GM10266 (cell line): ENCODE measurements around the gene UCHL5.
"Not testable (repeated sequence)": the region's sequence is repeated elsewhere in the genome, so short reads cannot be mapped to it uniquely, and the experiment has no call there.

Source experiments
- DNase-seq: peaks from one replicate; pipeline ENCODE4 v3.0.0; 2012; ENCODE audit errors: extremely low spot score
- TF ChIP-seq, protein P1 (sequence below): IDR thresholded peaks from 2 replicates; pipeline ENCODE4 v1.5.1; 2012; ENCODE audit warnings: mild to moderate bottlenecking, low read depth; ENCODE audit not compliant: control insufficient read depth, insufficient read depth; ENCODE audit errors: missing control alignments

UCHL5 gene

DNA sequence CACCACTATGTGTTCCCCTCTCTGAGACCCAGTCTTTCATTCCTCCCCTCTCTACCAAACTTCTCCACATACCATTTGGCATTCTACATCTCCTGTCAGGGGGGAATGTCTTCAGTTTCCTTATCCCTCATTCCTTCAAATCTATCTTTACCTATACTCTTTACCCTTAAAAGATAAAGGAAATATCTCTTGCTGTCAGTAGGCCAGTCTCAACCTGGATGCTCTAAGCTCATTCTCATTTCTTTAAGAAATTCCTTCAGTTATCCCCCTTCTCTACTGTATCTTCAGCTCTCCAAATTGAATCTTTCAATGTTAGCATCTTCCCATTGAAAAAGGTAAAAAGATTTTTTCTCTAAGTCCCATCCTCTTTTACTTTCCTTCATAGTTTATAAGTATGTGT is 6.8 kb upstream of the UCHL5 start:
- TF ChIP-seq, protein P1, sequence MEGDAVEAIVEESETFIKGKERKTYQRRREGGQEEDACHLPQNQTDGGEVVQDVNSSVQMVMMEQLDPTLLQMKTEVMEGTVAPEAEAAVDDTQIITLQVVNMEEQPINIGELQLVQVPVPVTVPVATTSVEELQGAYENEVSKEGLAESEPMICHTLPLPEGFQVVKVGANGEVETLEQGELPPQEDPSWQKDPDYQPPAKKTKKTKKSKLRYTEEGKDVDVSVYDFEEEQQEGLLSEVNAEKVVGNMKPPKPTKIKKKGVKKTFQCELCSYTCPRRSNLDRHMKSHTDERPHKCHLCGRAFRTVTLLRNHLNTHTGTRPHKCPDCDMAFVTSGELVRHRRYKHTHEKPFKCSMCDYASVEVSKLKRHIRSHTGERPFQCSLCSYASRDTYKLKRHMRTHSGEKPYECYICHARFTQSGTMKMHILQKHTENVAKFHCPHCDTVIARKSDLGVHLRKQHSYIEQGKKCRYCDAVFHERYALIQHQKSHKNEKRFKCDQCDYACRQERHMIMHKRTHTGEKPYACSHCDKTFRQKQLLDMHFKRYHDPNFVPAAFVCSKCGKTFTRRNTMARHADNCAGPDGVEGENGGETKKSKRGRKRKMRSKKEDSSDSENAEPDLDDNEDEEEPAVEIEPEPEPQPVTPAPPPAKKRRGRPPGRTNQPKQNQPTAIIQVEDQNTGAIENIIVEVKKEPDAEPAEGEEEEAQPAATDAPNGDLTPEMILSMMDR, result no peak
- no peak for DNase-seq

DNA sequence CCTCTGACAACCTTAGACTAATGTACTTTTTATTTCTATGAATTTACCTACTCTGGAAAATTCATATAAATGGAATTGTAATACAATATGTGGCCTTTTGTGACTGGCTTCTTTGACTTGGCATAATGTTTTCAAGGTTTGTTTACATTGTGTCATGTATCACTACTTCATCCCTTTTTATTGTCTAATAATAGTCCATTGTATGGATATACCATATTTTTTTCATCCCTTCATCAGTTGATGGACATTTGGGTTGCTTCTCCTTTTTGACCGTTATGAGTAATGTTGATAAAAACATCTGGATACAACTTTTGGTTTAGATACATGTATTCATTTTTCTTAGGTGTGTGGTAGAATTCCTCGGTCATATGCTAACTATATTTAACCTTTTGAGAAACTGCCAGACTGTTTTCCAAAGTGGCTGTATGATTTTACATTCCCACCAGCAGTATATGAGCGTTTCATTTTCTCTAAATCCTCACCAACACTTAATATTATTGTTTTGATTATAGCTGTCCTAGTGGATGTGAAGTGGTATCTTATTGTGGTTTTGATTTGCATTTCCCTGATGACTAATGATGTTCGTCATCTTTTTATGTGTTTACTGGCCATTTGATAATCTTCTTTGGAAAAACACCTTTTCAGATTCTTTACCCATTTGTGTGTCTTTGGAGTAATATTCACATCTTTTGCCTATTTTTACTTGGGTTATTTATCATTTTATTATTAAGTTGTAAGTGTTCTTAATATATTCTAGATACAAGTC is 3.7 kb upstream of the UCHL5 start:
- no peak for DNase-seq
- TF ChIP-seq, protein P1, result no peak

DNA sequence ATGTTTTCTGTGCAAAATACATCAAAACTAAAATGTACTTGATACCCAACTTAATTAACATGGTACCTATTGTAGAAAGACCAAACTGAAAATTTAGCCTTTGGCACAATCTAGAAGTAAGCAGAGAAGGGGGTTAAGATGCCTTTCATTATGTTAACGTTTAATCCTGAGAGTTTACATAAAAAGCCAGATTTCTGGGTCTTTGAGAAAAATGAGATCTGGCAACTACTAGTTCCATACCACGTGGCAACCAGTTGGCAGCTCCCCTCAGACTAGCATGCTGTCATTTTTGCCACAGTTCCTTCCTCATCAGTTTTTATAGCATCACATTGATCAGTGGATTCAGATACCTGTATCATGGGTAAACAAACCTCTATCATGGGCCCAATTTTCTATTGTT is 1.8 kb upstream of the UCHL5 start:
- DNase-seq, result no peak
- TF ChIP-seq, protein P1, result no peak

DNA sequence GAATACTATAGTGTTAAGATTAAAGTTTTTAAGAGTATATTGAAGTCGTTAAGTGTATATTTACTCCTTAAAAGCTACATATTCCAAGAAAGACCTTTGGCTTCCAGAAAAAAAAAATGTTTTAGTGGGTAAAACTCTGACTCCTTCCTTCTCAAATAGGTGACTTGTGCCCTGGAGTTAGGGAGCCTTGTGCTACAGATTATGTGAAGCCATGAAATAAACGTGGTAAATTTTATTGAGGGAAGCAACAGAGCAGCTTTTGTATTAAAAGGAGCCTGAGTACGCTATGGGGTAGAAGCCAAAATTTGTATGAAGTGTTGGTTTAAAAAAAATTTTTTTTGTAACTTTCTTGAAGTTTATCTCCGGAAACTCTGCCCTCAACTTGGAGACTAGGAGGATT is 1.2 kb upstream of the UCHL5 start:
- no peak for DNase-seq
- TF ChIP-seq, protein P1, result no peak

DNA sequence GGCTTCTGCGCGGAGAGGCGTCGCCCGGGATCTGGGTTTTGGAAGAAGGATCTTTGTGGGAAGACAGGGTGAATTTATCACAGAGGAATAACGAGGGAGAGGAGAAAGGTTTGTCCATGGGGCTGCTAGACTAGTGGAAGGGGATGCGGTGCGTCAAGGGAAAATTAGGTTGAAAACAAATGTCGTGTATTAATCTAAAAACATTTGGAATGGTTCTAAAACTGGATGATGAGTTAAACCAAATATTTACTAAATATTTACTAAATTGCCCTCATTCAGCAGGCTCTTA is 899 bp upstream of the UCHL5 start:
- no peak for DNase-seq
- TF ChIP-seq, protein P1, result no peak

DNA sequence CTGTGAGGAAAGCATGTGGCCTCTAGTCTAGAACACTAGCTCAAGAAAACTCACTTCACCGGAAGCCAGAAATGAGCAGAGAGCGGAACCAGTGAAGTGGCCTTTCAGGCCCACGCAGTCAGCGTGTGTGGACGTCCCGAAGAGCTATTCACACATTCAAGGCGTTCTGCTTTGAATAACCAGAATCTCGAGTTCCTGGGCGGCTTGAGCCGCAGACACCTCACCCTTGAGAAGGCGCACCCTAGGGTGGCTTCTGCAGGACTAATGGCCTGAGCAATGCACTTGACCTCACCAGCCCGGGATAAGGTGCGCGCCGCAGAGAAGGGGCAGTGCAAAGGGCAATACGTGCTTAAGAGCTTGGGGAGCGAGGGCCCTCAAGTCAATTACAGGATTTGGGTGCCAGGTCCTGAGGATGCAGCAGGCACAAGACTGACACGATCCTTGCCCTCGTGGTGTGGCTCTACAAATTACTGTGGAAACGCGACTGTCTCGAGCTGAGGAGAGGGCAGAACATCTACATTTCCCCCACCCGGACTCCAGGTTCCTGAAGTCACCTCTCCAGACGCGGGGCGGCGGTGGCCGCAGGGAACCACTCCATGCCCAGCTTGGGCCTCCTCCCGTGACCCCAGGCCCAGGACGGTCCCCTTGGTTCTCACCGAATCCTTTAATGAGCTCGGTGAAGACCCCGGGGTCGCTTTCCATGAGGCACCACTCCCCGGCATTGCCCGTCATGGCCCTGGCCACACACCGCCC is 455 bp downstream of the UCHL5 start:
- TF ChIP-seq, protein P1, result no peak
- peak; percentile 60 for DNase-seq

DNA sequence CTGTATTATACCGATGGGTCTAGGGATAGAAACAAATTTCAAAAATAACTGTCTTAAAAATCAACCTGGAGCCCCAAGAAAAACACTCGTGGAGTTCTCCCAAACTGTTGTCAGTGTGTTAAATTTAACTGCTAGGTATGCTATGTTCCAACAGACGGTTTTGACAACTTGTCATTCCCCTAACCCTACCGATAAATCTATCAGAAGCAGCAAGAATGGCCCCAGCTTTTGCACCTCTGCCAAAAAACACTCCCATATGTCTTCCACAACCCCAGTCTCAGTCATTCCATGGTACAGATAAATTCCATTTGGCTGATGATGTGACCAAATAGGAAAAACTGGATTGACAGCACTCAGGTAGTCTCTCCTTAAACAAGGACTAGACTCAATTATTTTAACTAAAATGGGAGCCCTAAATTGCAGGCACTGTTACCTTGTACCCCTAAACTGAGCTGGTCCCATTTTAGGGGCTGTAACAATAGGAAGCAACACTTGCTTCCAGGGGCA is 4.9 kb downstream of the UCHL5 start:
- DNase-seq, result no peak
- TF ChIP-seq, protein P1, result no peak

DNA sequence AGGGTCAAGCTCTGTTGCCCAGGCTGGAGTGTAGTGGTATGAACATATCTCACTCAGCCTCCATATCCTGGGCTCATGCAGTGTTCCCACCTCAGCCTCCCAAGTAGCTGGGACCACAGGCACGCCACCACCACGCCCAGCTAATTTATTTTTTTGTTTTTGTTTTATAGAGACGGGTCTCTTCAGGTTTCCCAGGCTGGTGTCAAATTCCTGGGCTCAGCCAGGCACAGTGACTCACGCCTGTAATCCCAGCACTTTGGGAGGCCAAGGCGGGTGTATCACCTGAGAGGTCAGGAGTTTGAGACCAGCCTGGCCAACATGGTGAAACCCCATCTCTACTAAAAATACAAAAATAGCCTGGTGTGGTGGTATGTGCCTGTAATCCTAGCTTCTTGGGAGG is 10.2 kb downstream of the UCHL5 start:
- not testable (repeated sequence) for DNase-seq
